Progenitor cell of endocrine pancreas (in vitro differentiated cells): Measurements from ENCODE around the gene TOLLIP. TPM values are rescaled to one million over a fixed set of nuclear protein-coding genes. Genes with fewer than 3 reads are reported as not detected.

Source experiments
- DNase-seq: peaks from one replicate; pipeline ENCODE4 v3.0.0; 2021; ENCODE audit warnings: low spot score; ENCODE audit not compliant: unreplicated experiment
- H3K27ac Mint-ChIP-seq: 2 replicates; pipeline ENCODE4 v1.8.0; 2021; ENCODE audit warnings: mild to moderate bottlenecking, moderate library complexity, mixed read lengths
- H3K27me3 Mint-ChIP-seq: 2 replicates; pipeline ENCODE4 v1.8.0; 2021; ENCODE audit warnings: mixed read lengths
- H3K36me3 Mint-ChIP-seq: 2 replicates; pipeline ENCODE4 v1.8.0; 2022; ENCODE audit warnings: mixed read lengths; ENCODE audit not compliant: insufficient read depth
- H3K4me1 Mint-ChIP-seq: 2 replicates; pipeline ENCODE4 v1.8.0; 2021; ENCODE audit warnings: low read depth, mixed read lengths
- H3K4me3 Mint-ChIP-seq: 2 replicates; pipeline ENCODE4 v1.8.0; 2021; ENCODE audit warnings: low read depth, mild to moderate bottlenecking, moderate library complexity, mixed read lengths
- H3K9me3 Mint-ChIP-seq: 2 replicates; pipeline ENCODE4 v1.8.0; 2021; ENCODE audit warnings: low read depth, mixed read lengths
- CTCF ChIP-seq: fragments of 200-600 bp; sonication (generic); IDR thresholded peaks from one replicate; pipeline ENCODE4 v1.5.0; 2021; ENCODE audit warnings: antibody characterized with exemption, mild to moderate bottlenecking; ENCODE audit not compliant: unreplicated experiment
- total RNA-seq: library from RNA; stranded (reverse); gene quantifications from 2 replicates; pipeline ENCODE4 v1.2.1, GENCODE V29; 2021

TOLLIP gene
- total RNA-seq, 1 donor from 2014 or later: 44.4 TPM

GRCh38 chr11:1337647-1338007, 28.2 kb upstream of the TOLLIP start:
- Mint-ChIP-seq H3K4me1 (peaks cover 16% of the 10 kb centered on the region), H3K27ac (no peak overlapping the region), H3K4me3 (peak overlapping the region; percentile 20), H3K27me3 (peaks cover 11% of the 10 kb centered on the region), H3K36me3 (peaks cover 3% of the 10 kb centered on the region), H3K9me3 (no peaks in the 10 kb centered on the region)
- no peak for TF ChIP-seq CTCF
- DNase-seq: no peak

DNA sequence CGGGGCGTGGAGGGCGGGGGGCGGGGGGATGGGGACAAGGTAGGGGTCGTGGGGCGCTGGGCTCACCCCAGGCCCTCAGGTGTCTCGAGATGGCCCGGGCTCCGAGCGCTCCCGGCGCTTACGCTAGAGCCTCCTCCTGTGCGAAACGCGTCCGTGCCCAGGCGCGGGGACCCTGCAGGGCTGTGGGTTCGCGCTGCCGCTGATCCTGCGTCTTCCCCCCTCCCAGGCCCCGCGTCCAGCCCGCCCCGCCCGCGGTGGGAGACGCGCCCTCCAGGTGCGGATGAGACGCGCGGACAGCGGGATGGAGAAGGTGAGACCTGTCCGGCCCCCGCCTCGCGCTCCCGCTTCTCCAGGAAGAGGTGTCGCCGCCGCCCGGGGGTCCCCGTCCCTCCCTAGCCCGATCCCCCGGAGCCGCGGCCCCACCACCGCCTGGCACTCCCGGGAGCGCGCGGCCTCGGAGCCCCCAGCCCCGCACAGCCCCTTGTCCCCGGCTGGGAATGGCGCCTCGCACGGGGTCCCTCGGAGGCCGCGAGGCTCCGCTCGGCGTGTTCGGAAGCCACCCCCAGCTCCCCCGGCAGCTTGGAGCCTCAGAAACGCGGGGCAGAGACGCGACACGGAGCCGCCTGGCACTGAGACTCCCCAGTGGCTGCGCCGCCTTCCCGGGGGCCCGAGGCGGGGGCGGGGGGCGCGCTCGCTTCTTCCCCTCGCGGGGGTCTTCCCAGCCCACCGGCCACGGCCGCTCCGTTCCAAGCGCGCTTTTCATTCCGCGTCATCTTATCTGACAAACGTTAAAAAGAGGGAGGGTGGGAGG, 27.6 kb upstream of the TOLLIP start:
- no peak for DNase-seq
- H3K27me3 Mint-ChIP-seq: peaks cover 11% of the 10 kb centered on the region
- peaks cover 3% of the 10 kb centered on the region for H3K36me3 Mint-ChIP-seq
- H3K4me3 Mint-ChIP-seq: no peak overlapping the region
- H3K4me1 Mint-ChIP-seq: peaks cover 19% of the 10 kb centered on the region
- no peak overlapping the region for H3K27ac Mint-ChIP-seq
- no peaks in the 10 kb centered on the region for H3K9me3 Mint-ChIP-seq
- TF ChIP-seq CTCF: no peak

DNA sequence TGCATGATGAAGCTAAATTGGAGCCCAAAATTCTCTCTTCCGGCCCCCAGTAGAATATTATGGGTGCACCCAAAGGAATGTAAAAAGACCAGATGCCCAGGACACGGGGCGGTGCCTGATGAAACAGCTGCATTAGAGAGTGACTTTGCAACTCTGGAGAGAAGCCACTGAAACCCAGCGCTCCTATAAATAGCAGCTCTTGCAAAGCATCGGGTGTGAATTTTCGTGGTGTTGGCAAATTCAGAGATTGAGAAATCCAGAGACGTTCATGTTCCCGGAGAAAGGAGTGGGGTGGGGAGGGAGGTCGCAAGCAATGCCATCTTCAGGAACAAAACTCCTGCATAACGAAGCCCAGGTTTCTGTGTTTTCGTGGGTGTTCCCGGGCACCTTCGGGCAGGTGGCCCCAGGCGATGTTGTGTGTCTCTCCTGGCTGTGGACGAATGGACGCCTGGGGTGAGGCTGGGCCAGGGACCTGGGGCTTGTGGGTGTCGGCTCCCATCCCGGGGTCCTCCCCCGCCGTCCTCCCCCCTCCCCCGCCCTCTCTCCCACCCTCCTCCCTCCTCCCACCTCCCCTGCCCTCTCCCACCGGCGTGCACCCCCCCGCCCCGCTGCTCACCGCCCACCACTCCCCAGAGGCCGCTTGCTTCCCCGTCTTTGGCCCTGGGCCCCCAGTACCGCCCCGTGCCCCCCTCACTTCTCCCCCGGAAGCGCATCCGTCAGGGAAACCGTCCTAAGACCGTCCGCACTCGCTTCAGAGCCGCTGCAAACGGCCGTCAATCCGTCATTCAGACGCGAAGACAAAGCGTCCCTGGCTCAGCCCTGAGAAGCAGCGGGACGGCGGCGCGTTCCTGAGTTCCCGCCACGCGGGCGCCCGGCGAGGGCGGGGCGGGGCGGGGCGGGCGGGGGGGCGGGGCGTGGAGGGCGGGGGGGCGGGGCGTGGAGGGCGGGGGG, 26.7 kb upstream of the TOLLIP start:
- Mint-ChIP-seq H3K4me3 (peak overlapping the region; percentile 66), H3K27ac (no peak overlapping the region), H3K4me1 (peaks cover 19% of the 10 kb centered on the region), H3K36me3 (peaks cover 3% of the 10 kb centered on the region), H3K27me3 (peaks cover 11% of the 10 kb centered on the region), H3K9me3 (no peaks in the 10 kb centered on the region)
- no peak for TF ChIP-seq CTCF
- peak; percentile 46 for DNase-seq

GRCh38 chr11:1335264-1335810, 25.9 kb upstream of the TOLLIP start:
- Mint-ChIP-seq H3K9me3 (no peaks in the 10 kb centered on the region), H3K36me3 (peaks cover 3% of the 10 kb centered on the region), H3K27me3 (peaks cover 11% of the 10 kb centered on the region), H3K4me1 (peaks cover 19% of the 10 kb centered on the region), H3K27ac (no peak overlapping the region), H3K4me3 (peak overlapping the region; percentile 66)
- no peak for TF ChIP-seq CTCF
- DNase-seq: no peak

DNA sequence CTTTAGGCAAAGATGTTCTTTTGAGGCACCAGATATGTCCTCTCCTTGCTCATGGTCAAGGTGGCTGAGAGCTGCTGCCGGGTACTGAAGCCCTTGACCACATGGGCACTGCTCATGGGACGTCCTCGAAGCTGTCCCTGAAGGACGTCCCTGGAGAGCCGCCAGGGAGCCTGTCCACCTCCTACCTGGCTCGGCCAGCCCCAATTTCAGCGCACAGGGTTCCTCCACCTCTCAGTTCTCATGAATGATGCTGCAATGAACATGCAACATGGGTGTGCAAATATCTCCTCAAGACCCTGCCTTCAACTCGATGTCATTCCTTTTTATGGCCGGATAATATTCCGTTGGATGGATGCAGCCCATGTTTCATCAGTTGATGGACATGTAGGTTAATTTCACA, 24.4 kb upstream of the TOLLIP start:
- peaks cover 11% of the 10 kb centered on the region for H3K27me3 Mint-ChIP-seq
- peaks cover 3% of the 10 kb centered on the region for H3K36me3 Mint-ChIP-seq
- H3K27ac Mint-ChIP-seq: no peak overlapping the region
- no peak for DNase-seq
- H3K4me3 Mint-ChIP-seq: no peak overlapping the region
- H3K4me1 Mint-ChIP-seq: peaks cover 19% of the 10 kb centered on the region
- TF ChIP-seq CTCF: no peak
- peaks cover 2% of the 10 kb centered on the region for H3K9me3 Mint-ChIP-seq
